OCI-LY1 (cell line): Measurements from ENCODE around the gene RNASE1.
"Not testable (repeated sequence)": the region's sequence is repeated elsewhere in the genome, so short reads cannot be mapped to it uniquely, and the experiment has no call there.

Experiments used
- H2AFZ ChIP-seq: fragments of 200-600 bp; sonication (generic), shearing (Covaris generic); 2 replicates; pipeline ENCODE4 v1.6.0; 2014; ENCODE audit warnings: antibody characterized with exemption, mild to moderate bottlenecking, low read length
- H3F3A ChIP-seq: fragments of 200-600 bp; sonication (generic), shearing (Covaris generic); 2 replicates; pipeline ENCODE4 v1.6.0; 2014; ENCODE audit warnings: mild to moderate bottlenecking, antibody characterized with exemption, low read length, moderate library complexity; ENCODE audit not compliant: insufficient read depth
- H3K27ac ChIP-seq: fragments of 200-600 bp; sonication (generic); 2 replicates; pipeline ENCODE4 v1.5.1; 2014; ENCODE audit warnings: low read length, mixed run types, mild to moderate bottlenecking, low read depth; ENCODE audit not compliant: poor library complexity, severe bottlenecking
- H3K27me3 ChIP-seq: fragments of 200-600 bp; sonication (generic); 2 replicates; pipeline ENCODE4 v1.6.0; 2014; ENCODE audit warnings: antibody characterized with exemption, mild to moderate bottlenecking, low read length, moderate library complexity; ENCODE audit not compliant: insufficient read depth
- H3K36me3 ChIP-seq: fragments of 200-600 bp; sonication (generic); 2 replicates; pipeline ENCODE4 v1.6.1; 2014; ENCODE audit warnings: mild to moderate bottlenecking, antibody characterized with exemption, low read length, moderate library complexity, mixed read lengths; ENCODE audit not compliant: insufficient read depth
- H3K4me1 ChIP-seq: fragments of 200-600 bp; sonication (generic); 2 replicates; pipeline ENCODE4 v1.5.1; 2014; ENCODE audit warnings: mild to moderate bottlenecking, low read length, moderate library complexity; ENCODE audit not compliant: insufficient read depth, severe bottlenecking
- H3K4me2 ChIP-seq: fragments of 200-600 bp; sonication (generic), shearing (Covaris generic); 2 replicates; pipeline ENCODE4 v1.6.1; 2014; ENCODE audit warnings: low read length
- H3K4me3 ChIP-seq: fragments of 200-600 bp; sonication (generic); 2 replicates; pipeline ENCODE4 v1.5.1; 2014; ENCODE audit warnings: low read length, low read depth, mild to moderate bottlenecking, mixed read lengths; ENCODE audit not compliant: poor library complexity, severe bottlenecking
- H3K79me2 ChIP-seq: fragments of 200-600 bp; shearing (Covaris generic); 2 replicates; pipeline ENCODE4 v1.6.1; 2016; ENCODE audit warnings: mixed run types, low read length, mixed read lengths; ENCODE audit not compliant: insufficient read depth
- H3K9ac ChIP-seq: fragments of 200-600 bp; sonication (generic), shearing (Covaris generic); 2 replicates; pipeline ENCODE4 v1.6.1; 2014; ENCODE audit warnings: mild to moderate bottlenecking, low read length, mixed read lengths
- H3K9me2 ChIP-seq: fragments of 200-600 bp; sonication (generic), shearing (Covaris generic); 2 replicates; pipeline ENCODE4 v1.6.1; 2014; ENCODE audit warnings: low read depth, mild to moderate bottlenecking, low read length, mixed read lengths
- H3K9me3 ChIP-seq: fragments of 200-600 bp; shearing (Covaris generic); 2 replicates; pipeline ENCODE4 v1.6.1; 2014; ENCODE audit warnings: low read length, mixed read lengths
- H4K20me1 ChIP-seq: fragments of 200-600 bp; sonication (generic), shearing (Covaris generic); 2 replicates; pipeline ENCODE4 v1.6.0; 2016; ENCODE audit warnings: mild to moderate bottlenecking, low read length; ENCODE audit not compliant: insufficient read depth
- CTCF ChIP-seq: fragments of 200-600 bp; sonication (generic), shearing (Covaris generic); IDR thresholded peaks from 2 replicates; pipeline ENCODE4 v1.5.1; 2017; ENCODE audit warnings: mild to moderate bottlenecking, antibody characterized with exemption, low read length, moderate library complexity, mixed read lengths
- EZH2 ChIP-seq: fragments of 200-600 bp; sonication (generic), shearing (Covaris generic); IDR thresholded peaks from 2 replicates; pipeline ENCODE4 v1.8.0; 2017; ENCODE audit warnings: borderline replicate concordance, mixed run types, mild to moderate bottlenecking, antibody characterized with exemption, low read length, moderate library complexity, mixed read lengths

Gene RNASE1

GRCh38 chr14:20828024-20828694 is 25.5 kb upstream of the RNASE1 start:
- H3K36me3 ChIP-seq, H4K20me1 ChIP-seq, H3K27me3 ChIP-seq, H3K4me1 ChIP-seq, H2AFZ ChIP-seq, H3F3A ChIP-seq, H3K9me2 ChIP-seq, H3K4me3 ChIP-seq, H3K9ac ChIP-seq, H3K27ac ChIP-seq, H3K9me3 ChIP-seq, H3K79me2 ChIP-seq, H3K4me2 ChIP-seq: not testable (repeated sequence)
- TF ChIP-seq CTCF: peak; percentile 21

GRCh38 chr14:20827326-20827725 is 24.7 kb upstream of the RNASE1 start:
- no peak overlapping the region for H3K9ac ChIP-seq
- no peak overlapping the region for H3K4me2 ChIP-seq
- no peaks in the 10 kb centered on the region for H3K4me1 ChIP-seq
- no peak overlapping the region for H3K4me3 ChIP-seq
- no peaks in the 10 kb centered on the region for H3K9me2 ChIP-seq
- H3F3A ChIP-seq: no peaks in the 10 kb centered on the region
- no peak for TF ChIP-seq CTCF
- no peaks in the 10 kb centered on the region for H3K79me2 ChIP-seq
- H4K20me1 ChIP-seq: no peaks in the 10 kb centered on the region
- no peak overlapping the region for H2AFZ ChIP-seq
- H3K9me3 ChIP-seq: no peaks in the 10 kb centered on the region
- no peak overlapping the region for H3K27ac ChIP-seq
- H3K36me3 ChIP-seq: no peaks in the 10 kb centered on the region; the same call in 1 of the 2 replicates
- peaks cover 3% of the 10 kb centered on the region; the same call in 1 of the 2 replicates for H3K27me3 ChIP-seq

- H3K79me2 ChIP-seq, H3K9ac ChIP-seq, H3K27me3 ChIP-seq, H3K27ac ChIP-seq, H3K9me2 ChIP-seq, H3K4me3 ChIP-seq, H3K4me1 ChIP-seq, H3F3A ChIP-seq, H4K20me1 ChIP-seq, H3K9me3 ChIP-seq, H3K36me3 ChIP-seq, H3K4me2 ChIP-seq, H2AFZ ChIP-seq: not testable (repeated sequence)
These were observed 24.0 kb upstream of the RNASE1 start for GRCh38 chr14:20826666-20827065.

GRCh38 chr14:20823859-20824258 is 21.2 kb upstream of the RNASE1 start:
- H4K20me1 ChIP-seq: no peaks in the 10 kb centered on the region
- no peaks in the 10 kb centered on the region for H3K9me2 ChIP-seq
- H3K27ac ChIP-seq: no peak overlapping the region
- H2AFZ ChIP-seq: no peak overlapping the region
- TF ChIP-seq EZH2: no peak
- no peak for TF ChIP-seq CTCF
- no peaks in the 10 kb centered on the region for H3K9me3 ChIP-seq
- H3K79me2 ChIP-seq: no peaks in the 10 kb centered on the region
- peaks cover 5% of the 10 kb centered on the region for H3K4me1 ChIP-seq
- peaks cover 3% of the 10 kb centered on the region; the same call in 1 of the 2 replicates for H3K27me3 ChIP-seq
- H3K4me3 ChIP-seq: no peak overlapping the region
- H3K4me2 ChIP-seq: no peak overlapping the region
- no peak overlapping the region for H3K9ac ChIP-seq
- no peaks in the 10 kb centered on the region for H3F3A ChIP-seq
- no peaks in the 10 kb centered on the region; the same call in 1 of the 2 replicates for H3K36me3 ChIP-seq

- H3K79me2 ChIP-seq, H3K27ac ChIP-seq, H3K36me3 ChIP-seq, H3K9me3 ChIP-seq, H3K4me2 ChIP-seq, H3K9ac ChIP-seq, H3K9me2 ChIP-seq, H3K27me3 ChIP-seq, H3F3A ChIP-seq, H2AFZ ChIP-seq, H4K20me1 ChIP-seq, H3K4me3 ChIP-seq: not testable (repeated sequence)
- H3K4me1 ChIP-seq: peaks cover 13% of the 10 kb centered on the region
These were observed 19.0 kb upstream of the RNASE1 start for GRCh38 chr14:20821521-20822108.
